Adrenal gland (tissue), 12 donors: Measurements from ENCODE around the gene LBP. TPM values are rescaled to one million over a fixed set of nuclear protein-coding genes. Genes with fewer than 3 reads are reported as not detected.
"Not testable (repeated sequence)": the region's sequence is repeated elsewhere in the genome, so short reads cannot be mapped to it uniquely, and the experiment has no call there.

Source experiments
- DNase-seq, 7 donors: peaks; one replicate each; pipeline ENCODE4 v3.0.0-alpha.2; 2019 to 2020
- H3K27ac ChIP-seq, 5 donors: fragments of 200-600 bp; sonication (generic) in 4 of 5; 1 replicate in 3 of 5; 2 replicates in 2 of 5; pipeline versions ENCODE4 v1.5.1 to v1.8.0; 2016 to 2020; ENCODE audit warnings: mild to moderate bottlenecking in 1 of 5
- H3K27me3 ChIP-seq: fragments of 200-600 bp; 2 replicates; pipeline ENCODE4 v1.8.0; 2021
- H3K36me3 ChIP-seq, 2 donors: fragments of 200-600 bp; replicated peaks in 1 of 2; 1 replicate in 1 of 2; 2 replicates in 1 of 2; pipeline versions ENCODE4 v1.5.1 to v1.8.0; 2018 to 2022
- H3K4me1 ChIP-seq, 2 donors: fragments of 200-600 bp; replicated peaks in 1 of 2; 1 replicate in 1 of 2; 2 replicates in 1 of 2; pipeline versions ENCODE4 v1.5.1 to v1.8.0; 2018 to 2021
- H3K4me3 ChIP-seq, 4 donors: fragments of 200-600 bp; sonication (generic) in 3 of 4; one replicate each; pipeline ENCODE4 v1.5.1; 2016 to 2018
- H3K9me3 ChIP-seq, 3 donors: fragments of 200-600 bp; sonication (generic) in 1 of 3; replicated peaks in 1 of 3; 1 replicate in 2 of 3; 2 replicates in 1 of 3; pipeline versions ENCODE4 v1.5.1 to v1.8.0; 2016 to 2021
- CTCF ChIP-seq, 6 experiments: fragments of 450-650 bp in 4 of 6; fragments of 200-600 bp in 2 of 6; sonication (generic) in 1 of 6; IDR thresholded peaks; 1 replicate in 5 of 6; 2 replicates in 1 of 6; pipeline versions ENCODE4 v1.5.1 to v1.8.0; 2016 to 2021; ENCODE audit warnings: antibody characterized with exemption in 6 of 6, mild to moderate bottlenecking in 2 of 6, moderate library complexity in 1 of 6
- POLR2A ChIP-seq, 2 donors: fragments of 450-650 bp; IDR thresholded peaks; one replicate each; pipeline ENCODE4 v1.6.1; 2017; ENCODE audit warnings: antibody characterized with exemption in 2 of 2, mild to moderate bottlenecking in 2 of 2, moderate library complexity in 1 of 2
- WGBS, 4 donors: extraction: QIAGEN DNeasy Blood & Tissue Kit in 2 of 4; methylation state at CpG; one replicate each; pipeline versions ENCODE4 v1.1.5 to v1.1.7; 2013 to 2017; 5-methylcytosine and 5-hydroxymethylcytosine counted together
- intact Hi-C, 2 donors: fragments of 100-400 bp; cut with DNase I; formaldehyde crosslinking; loops; one replicate each; pipeline versions ENCODE4 v1.14.1 to v1.15.0; 2022 to 2023
- polyA plus RNA-seq, 3 donors: library from polyadenylated mRNA; stranded (reverse); fragments of 200-250 nt in 2 of 3; fragments of 350-450 nt in 1 of 3; fragmentation: Illumina TruSeq in 1 of 3; extraction: RNeasy Lipid Tissue Mini Kit (QIAGEN cat#74804) in 1 of 3; gene quantifications; one replicate each; pipeline ENCODE4 v1.2.3, GENCODE V29; 2013 to 2014
- total RNA-seq, 9 donors: library from RNA; depleted of rRNA in 4 of 9; stranded (reverse); fragments of >200 nt in 4 of 9; fragments of 120-200 nt in 1 of 9; fragmentation: NEBNext Ultra II Directional in 1 of 9; extraction: Animal tissue kit (Norgen Biotek cat#: 25700) in 1 of 9; gene quantifications; one replicate each; pipeline versions ENCODE4 v1.1.0 to v1.2.4, GENCODE V29; 2013 to 2023
- donor health status: healthy with polysubstance abuse.
- donor health status: Bipolar disorder and iron deficiency.
- donor health status: DM: yes; HTN: yes; CAD: no.
- donor health status: DM: no; HTN: no; CAD: no.
- donor health status: DM: no; HTN: no; CAD: no.
- donor health status: DM: yes; HTN: yes; CAD: no.

Gene LBP
- total and polyA plus RNA-seq, 12 donors: 0.15 to 2.0 (median 0.41) TPM; not detected in 2

GRCh38 chr20:38338849-38339520 lies 7.3 kb upstream of the LBP start:
- 57 to 62% (median 58%) methylated on average over 5 to 7 of the region's 7 CpGs for WGBS, 4 donors
- no peaks in the 10 kb centered on the region for H3K36me3 ChIP-seq
- no peaks in the 10 kb centered on the region for H3K27me3 ChIP-seq
- intact Hi-C loops: no loop called here
- TF ChIP-seq CTCF (IDR thresholded peaks at IDR 0.05) (peak in 4 of 6 experiments; percentile 8 to 28 (median 17)), POLR2A (IDR thresholded peaks at IDR 0.05) (no peak)
- no peaks in the 10 kb centered on the region for H3K4me1 ChIP-seq
- no peak overlapping the region for H3K27ac ChIP-seq
- H3K9me3 ChIP-seq: no peaks in the 10 kb centered on the region
- no peak for DNase-seq
- no peak overlapping the region for H3K4me3 ChIP-seq

- H3K27me3 ChIP-seq, H3K27ac ChIP-seq, H3K4me3 ChIP-seq, DNase-seq, H3K36me3 ChIP-seq, H3K9me3 ChIP-seq, H3K4me1 ChIP-seq, intact Hi-C loops: not testable (repeated sequence)
- 87 to 92% (median 88%) methylated on average over 8 of the region's 8 CpGs for WGBS, 4 donors
Measured at GRCh38 chr20:38339521-38339896, 6.8 kb upstream of the LBP start.

- intact Hi-C loops: no loop called here
- no peaks in the 10 kb centered on the region for H3K36me3 ChIP-seq
- TF ChIP-seq CTCF (IDR thresholded peaks at IDR 0.05): no peak
- TF ChIP-seq POLR2A (IDR thresholded peaks at IDR 0.05): no peak
- no peak overlapping the region for H3K27ac ChIP-seq
- no peak overlapping the region for H3K4me3 ChIP-seq
- DNase-seq: no peak
- no peaks in the 10 kb centered on the region for H3K9me3 ChIP-seq
- H3K4me1 ChIP-seq: no peaks in the 10 kb centered on the region
- 60 to 71% (median 64%) methylated on average over 3 of the region's 3 CpGs for WGBS, 4 donors
- no peaks in the 10 kb centered on the region for H3K27me3 ChIP-seq
Measured at GRCh38 chr20:38339997-38340396, 6.3 kb upstream of the LBP start.

- WGBS, 4 donors: 79 to 84% (median 80%) methylated on average over 6 of the region's 6 CpGs
- DNase-seq: no peak
- Histone ChIP-seq H3K4me3 (no peak overlapping the region), H3K36me3 (no peaks in the 10 kb centered on the region), H3K27ac (no peak overlapping the region), H3K9me3 (no peaks in the 10 kb centered on the region), H3K27me3 (no peaks in the 10 kb centered on the region), H3K4me1 (no peaks in the 10 kb centered on the region)
- TF ChIP-seq POLR2A (IDR thresholded peaks at IDR 0.05) (no peak), CTCF (IDR thresholded peaks at IDR 0.05) (no peak)
- intact Hi-C loops: no loop called here
Measured at GRCh38 chr20:38340693-38341092, 5.6 kb upstream of the LBP start.

GRCh38 chr20:38342216-38342615 lies 4.1 kb upstream of the LBP start:
- Histone ChIP-seq H3K4me1 (no peaks in the 10 kb centered on the region), H3K4me3 (no peak overlapping the region), H3K27ac (no peak overlapping the region), H3K27me3 (no peaks in the 10 kb centered on the region), H3K36me3 (no peaks in the 10 kb centered on the region), H3K9me3 (no peaks in the 10 kb centered on the region)
- TF ChIP-seq CTCF (IDR thresholded peaks at IDR 0.05) (no peak), POLR2A (IDR thresholded peaks at IDR 0.05) (no peak)
- no peak for DNase-seq
- WGBS, 4 donors: 71 to 80% (median 77%) methylated on average over 7 of the region's 7 CpGs
- intact Hi-C loops: no loop called here
